HG02852 (cell line): Measurements from ENCODE around the gene PDIA3.
"Not testable (repeated sequence)": the region's sequence is repeated elsewhere in the genome, so short reads cannot be mapped to it uniquely, and the experiment has no call there.

Experiments
- ATAC-seq: cut with Tn5 transposase; IDR thresholded peaks from one replicate; pipeline ENCODE4 v1.9.1; 2021; ENCODE audit warnings: mild to moderate bottlenecking, moderate library complexity; ENCODE audit not compliant: unreplicated experiment

PDIA3 gene

DNA sequence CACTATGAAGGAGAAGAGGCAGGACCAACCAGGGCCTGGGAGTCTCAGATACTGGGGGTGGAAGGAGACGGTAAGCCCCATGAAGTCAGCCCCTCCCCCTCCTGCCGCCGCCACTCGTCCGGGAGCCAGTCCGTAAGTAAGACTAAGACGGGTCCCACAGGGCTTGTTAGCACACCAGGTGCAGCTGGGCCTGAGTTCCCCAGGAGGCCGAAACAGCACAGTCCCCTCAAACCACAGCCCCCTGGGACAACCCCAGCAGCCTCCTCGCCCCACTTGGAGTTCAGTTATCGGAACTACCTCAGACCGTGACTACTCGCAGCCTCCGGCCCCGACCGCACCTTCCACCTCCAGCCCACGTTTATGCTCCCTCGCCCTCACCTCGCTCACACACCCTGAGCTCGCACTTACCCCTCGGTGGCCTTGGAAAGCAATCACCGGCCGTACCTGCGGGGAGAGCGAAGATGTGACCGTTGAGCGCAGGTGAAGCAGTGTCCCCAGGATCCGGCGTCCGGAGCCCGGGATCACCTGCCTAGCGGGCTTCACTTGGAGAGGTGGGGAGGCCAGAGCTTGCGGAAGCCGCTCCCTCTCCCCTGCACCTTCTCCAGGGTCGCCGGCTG is 30.0 kb downstream of the PDIA3 start:
- peak; percentile 67 for ATAC-seq

DNA sequence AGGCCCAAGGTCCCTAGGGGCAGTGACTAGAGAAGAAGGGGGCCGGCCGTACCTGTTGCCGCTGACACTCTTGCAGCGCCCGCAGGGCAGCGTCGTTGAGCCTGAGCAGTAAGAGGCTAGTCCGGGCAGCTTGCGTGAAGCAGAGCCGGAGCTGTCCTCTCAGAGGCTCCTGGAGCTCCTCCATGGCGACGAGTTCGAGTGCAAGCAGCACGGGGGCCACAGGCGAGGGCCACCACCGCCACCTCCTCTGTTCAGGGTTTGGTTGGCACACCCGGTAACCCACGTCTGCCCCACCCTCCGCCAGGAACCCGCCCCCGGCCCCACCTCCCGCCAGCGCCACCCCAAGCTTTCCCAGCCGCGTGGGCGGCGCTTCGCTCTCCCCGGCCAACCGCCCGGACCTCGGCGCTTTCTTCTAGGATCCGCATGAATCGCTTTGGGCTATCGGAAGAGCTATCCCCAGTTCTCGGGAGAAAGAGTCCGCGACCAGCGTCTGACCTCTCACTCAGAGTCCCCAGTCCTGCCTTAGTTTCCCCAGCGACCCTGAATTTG is 30.6 kb downstream of the PDIA3 start, which contains the start of gene ELL3:
Gene ELL3 (minus strand): TSS at position 249 of the 549 bp plus-strand sequence. CDS start 65 bp downstream, at position 184.
- ATAC-seq, result peak; percentile 33

DNA sequence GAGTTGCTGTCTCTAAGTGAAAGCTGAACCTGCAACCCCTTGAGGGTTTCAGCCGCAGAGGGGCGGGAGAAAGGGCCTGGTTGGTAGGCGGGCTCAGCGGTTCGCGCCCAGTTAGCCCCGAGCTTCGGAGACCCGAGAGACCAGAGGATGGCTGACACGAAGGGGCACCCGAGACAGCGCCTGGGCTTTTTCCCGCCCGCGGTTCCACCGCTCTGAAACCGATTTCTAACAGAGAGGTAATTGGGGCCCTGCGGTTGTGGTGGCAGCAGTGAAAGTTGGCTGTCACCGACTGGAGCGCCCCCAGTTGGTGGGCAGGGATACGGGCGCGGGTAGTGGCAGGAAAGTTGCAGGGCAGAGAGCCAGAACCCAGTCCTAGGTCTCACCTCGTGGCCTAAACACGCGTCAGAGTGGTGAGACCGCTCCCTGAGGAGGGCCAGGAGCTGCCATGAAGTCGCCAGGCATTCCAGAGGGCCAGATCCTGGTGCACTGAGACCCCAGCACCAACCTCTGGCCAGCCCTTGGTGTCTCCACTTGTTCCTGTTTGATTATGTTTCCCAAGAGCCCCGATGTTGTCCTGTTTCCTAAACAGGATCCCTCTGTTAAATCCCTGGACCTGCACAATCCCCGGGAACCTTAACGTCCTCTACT is 31.2 kb downstream of the PDIA3 start:
- peak; percentile 61 for ATAC-seq

DNA sequence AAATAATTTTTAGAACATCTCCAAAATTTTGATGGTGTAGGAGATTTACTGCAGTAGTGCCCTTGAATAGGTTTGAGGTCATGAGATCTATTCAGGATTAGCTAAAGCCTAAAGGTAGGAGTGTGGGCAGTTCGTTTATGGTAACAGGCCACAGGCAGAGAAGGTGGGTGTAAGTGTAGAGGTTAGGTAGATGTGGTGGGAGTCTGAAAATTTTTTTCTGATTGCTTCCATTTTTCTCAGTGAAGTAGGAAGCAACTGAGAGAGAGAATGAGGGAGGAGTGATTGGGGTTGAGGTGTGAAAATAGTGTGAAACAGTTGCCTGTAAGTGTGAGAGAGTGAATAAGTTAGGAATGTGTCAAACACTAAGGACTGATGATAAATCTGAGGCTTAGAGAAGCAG is 32.8 kb downstream of the PDIA3 start:
- ATAC-seq, result no peak

DNA sequence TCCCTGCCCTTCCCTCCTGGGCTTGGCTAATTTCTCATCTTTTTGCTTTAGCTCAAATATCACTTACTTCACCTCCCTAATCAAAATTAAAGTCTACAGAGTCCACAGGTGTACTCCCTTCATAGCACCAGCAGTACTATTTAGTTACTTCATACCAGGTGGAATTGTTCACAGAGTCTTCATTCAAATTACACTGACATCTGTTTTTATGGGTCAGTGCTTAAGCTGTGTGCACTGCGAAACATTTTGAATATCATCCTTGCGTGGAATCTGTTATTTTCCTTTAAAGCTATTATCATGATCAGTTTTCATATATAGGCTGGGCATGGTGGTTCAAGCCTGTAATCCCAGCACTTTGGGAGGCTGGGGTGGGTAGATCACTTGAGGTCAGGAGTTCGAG is 43.2 kb downstream of the PDIA3 start:
- ATAC-seq, result no peak

DNA sequence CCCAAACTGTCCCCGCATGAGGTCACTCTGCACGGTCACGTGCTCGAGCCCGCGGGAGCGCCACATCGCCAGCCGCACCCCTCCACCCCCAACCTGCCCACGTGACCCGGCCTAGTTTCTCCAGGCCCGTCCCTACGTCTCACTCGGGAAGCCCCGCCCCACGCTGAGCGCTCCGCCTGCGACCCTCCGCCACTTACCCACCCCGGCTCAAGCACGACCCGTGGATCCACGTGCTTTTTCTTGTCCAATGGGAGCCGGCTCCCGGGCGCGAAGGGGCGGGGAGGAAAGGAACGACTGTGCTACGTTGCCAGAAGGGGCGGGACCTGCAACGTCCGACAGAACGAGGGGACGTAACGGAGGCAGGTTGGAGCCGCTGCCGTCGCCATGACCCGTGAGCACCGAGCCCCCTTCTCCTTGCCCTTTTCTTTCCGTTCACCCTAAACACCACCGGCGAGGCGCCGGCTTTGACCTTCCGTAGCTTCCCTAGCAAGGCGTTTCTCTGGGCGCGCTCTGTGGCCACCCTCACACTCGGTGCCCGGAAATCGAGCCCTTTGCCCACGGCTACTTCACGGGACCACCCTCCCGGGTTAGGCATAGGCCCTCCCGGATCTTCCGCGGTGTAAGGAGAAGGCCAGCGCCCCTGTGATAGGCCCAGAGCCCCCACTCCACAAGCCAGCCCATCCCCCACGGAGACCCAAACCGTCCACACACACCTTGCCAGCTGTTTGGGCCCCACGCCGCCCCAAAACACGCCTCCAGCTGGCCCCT is 45.9 kb downstream of the PDIA3 start, which contains the start of gene SERF2:
Gene SERF2 (plus strand): TSS at position 328 of the 768 bp plus-strand sequence. CDS start 57 bp downstream, at position 385.
- peak; percentile 89 for ATAC-seq

DNA sequence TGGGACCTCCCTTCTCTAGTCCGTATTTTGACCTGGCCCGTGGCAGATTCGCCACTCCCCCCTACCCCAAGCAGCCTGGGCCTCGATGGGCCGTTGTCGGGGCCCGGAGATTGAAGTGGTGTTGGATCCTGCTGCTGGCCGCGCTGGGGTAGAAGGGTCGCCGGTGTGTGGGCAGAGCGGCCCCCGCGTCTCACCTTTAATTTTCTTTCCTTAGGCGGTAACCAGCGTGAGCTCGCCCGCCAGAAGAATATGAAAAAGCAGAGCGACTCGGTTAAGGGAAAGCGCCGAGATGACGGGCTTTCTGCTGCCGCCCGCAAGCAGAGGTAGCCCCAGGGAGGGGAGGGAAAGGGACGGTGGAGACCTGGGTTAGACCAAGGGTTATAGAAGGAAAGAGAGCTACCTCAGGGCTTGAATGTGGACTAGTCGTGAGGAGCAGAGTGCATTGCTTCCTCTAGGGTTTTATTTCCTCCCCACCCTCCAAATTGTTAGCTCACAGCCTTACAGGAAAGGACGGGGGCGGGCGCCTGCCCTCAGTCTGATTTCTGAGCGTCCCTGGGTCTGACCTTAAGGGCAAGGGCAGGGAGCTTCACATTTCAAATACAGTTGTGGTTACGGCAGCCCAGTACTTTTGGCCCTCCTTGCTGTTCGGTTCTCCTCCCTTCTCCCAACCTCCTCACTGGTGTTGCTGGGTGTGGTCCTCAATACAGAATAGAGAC is 46.7 kb downstream of the PDIA3 start:
- no peak for ATAC-seq

DNA sequence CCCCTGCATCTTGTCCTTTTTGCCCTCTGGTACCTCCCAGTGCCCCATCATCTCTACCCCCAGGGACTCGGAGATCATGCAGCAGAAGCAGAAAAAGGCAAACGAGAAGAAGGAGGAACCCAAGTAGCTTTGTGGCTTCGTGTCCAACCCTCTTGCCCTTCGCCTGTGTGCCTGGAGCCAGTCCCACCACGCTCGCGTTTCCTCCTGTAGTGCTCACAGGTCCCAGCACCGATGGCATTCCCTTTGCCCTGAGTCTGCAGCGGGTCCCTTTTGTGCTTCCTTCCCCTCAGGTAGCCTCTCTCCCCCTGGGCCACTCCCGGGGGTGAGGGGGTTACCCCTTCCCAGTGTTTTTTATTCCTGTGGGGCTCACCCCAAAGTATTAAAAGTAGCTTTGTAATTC is 47.4 kb downstream of the PDIA3 start:
- ATAC-seq, result no peak

DNA sequence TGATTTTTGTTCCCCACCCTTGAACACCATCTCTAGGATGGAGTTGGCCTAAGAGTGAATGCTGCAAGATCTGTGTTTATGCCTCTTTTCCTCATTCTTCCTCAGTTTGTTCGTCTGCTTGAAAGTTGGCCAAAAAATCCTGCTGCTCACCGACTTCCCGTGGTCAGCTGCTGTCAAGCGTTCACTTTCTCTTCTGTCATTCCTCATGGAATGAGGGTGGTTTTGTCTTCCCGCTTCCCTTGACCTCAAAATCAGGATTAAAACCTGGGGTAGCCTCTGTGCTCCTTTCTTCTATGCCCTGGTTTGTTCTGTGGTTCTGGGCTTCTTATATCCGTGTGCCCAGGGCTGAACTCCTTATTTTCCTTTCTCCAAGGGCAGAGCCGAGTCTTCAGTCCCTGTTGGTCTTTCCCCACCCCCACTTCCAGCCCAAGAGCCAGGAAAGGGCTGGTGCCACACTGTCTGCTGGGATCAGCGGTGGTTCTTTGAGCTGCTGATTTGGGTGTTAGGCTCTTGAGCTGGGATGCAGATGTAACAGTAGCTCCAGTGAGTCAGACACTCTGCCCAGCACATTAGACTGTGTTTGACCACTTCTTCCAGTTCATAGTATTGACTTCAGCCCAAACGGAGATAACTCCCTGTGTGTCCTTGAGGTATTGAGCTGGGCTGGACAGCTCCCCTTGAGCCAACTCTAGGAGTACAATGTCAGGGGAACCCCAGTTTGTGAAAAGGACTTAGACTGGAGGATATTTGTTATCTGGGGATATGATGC is 48.2 kb downstream of the PDIA3 start:
- no peak for ATAC-seq

DNA sequence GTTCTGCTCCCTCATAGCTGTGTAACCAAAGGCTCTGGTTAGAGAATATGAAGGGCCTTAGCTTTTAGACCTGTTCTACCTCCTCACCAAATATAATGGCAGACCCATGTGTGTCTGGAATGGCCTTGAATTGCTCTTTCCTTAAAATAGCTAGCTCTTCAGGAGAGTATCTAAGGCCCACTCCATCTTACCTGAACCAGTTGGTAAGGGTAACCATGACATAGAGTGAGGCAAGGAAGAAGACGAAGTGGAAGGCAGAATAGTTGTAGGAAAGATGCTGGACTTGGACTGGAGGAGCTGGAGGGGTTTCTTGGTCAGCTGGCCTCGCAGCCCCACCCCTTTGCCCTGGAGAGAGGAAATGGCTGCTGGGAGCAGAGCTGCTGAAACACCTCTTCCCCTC is 49.0 kb downstream of the PDIA3 start:
- no peak for ATAC-seq

DNA sequence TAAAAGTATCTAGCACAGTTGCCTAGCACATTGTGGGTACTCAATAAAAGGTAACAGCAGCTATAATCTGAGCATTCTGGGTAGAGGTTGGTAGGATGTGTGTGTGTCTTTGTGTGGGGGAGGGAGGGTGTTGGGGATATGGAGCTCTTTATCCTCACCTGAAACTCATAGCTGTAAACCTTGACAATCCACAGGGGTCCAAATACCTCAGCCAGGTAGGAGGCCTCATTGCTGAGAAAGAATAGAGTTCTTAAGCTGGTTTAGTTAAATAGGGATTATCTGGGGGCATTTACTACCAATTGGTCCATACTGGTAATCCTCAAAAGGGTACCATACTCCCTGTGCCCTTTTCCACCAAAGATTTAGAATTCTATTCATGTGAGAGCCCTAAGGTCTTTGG is 49.8 kb downstream of the PDIA3 start:
- no peak for ATAC-seq

DNA sequence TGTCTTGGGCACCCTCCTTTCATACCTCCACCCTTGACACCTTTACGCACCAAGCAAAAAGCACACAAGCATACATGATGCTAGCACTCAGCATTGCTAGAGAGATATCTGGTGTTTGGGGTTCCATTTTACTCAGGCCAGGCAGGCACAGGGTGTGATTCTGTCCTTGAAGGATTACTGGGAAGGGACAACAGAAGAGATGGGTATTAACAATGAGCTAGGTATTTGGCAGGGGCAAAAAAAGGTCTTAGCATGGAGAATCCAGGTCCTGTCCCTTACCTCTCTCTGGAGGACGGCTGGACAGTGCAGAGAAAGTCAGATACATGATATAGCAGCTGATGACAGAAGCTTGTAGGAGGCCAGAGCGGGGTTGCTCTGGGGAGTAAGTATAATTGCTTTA is 50.3 kb downstream of the PDIA3 start:
- ATAC-seq, result no peak

DNA sequence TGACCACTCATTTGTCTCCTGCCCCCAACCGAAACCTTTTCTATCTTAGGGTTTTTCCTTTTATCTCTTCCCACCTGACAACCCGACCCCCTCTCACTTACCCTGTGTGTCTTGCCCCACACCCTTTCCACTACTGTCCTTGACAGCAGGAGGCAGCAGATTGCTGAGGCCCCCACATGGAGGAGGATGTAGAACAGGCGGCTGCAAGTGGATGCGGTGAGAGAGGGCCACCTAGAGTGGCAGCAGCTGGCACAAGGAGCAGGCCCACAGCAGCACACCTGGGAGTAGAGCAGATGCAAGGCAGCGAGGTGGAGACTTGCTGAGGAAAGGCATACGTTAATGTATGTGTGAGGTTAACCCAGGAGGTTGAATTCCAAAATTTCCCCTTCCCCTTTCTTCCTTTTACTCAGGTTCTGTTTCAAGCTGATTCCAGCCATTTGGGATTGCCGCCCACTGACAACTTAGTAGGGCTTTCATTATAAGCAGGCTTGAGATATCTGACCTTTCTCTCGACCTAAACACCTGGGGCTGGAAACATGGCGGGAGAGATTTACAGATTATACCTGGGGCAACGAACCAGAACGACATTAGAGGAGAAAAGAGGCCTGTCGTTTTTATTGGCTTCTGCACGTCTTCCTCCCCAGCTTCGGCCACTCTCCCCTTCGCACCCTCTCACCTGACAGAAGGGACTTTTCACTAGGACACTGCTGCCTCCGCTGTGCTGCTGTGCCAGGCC is 53.1 kb downstream of the PDIA3 start:
- no peak for ATAC-seq

DNA sequence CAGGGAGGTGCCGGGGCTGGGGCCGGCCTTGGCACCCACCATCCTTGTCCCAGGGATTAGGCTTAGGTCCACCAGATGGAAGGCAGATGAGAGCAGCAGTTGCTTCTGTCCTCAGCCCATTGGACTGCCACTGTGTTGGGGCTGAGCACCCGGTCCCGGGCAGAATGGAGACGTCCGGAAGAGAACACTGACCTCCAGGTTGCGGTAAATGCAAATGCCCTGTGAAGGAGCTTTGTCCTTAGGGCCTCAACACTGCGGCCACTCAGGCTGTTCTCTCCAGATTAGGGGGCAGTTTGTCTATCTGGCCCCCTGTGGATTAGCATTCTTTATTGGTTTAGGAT is 53.7 kb downstream of the PDIA3 start, which contains the start of gene SERINC4:
Gene SERINC4 (minus strand): TSS at position 276 of the 341 bp plus-strand sequence. CDS start 234 bp downstream, at position 42.
- ATAC-seq, result no peak

DNA sequence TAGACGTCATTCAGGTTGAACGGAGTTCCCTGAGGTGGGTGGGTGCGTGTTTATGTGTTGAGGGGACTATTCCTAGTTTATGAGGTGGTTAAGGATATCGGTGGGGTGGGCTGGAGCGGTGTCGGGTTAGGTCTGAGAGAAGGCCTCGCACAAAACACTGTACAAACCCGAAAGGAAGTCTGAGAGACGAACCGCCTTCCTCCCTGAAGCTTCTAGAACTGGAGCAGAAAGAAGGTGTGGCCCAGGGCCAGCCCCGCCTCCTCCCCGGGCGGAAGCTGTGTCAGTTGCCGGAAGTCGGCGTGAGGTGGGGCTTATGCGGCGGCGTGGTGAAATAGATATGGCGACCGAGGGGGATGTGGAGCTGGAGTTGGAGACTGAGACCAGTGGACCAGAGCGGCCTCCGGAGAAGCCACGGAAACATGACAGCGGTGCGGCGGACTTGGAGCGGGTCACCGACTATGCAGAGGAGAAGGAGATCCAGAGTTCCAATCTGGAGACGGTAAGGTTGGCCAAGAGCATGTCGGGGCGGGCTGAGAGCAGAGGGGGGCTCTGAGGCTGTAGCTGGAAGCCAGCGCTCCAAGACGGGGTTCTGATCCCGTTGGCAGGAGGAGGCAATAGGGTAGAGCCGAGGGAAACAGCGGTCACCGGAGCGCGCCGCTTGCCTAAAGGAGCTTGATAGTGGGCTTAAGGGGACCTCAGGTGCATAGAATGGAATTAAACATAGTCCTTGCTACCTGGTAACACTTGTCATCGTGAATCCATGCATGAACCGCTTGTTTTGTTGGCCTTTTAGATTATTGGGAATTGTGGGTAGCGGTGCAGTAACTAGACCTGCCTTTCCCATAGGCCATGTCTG is 54.3 kb downstream of the PDIA3 start, which contains the start of gene HYPK:
Gene HYPK (plus strand): TSS at position 314 of the 856 bp plus-strand sequence. CDS start 24 bp downstream, at position 338.
- peak; percentile 93 for ATAC-seq

DNA sequence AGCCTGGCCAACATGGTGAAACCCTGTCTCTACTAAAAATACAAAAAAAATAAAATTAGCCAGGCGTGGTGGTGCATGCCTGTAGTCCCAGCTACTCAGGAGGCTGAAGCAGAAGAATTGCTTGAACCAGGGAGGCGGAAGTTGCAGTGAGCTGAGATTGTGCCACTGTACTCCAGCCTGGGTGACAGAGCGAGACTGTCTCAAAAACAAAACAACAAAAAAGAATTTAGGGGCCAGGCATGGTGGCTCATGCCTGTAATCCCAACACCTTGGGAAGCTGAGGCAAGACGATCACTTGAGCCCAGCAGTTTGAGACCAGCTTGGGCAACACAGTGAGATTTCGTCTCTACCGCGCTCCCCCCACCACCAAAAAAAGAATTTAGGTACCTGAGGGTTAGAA is 56.4 kb downstream of the PDIA3 start:
- not testable (repeated sequence) for ATAC-seq

DNA sequence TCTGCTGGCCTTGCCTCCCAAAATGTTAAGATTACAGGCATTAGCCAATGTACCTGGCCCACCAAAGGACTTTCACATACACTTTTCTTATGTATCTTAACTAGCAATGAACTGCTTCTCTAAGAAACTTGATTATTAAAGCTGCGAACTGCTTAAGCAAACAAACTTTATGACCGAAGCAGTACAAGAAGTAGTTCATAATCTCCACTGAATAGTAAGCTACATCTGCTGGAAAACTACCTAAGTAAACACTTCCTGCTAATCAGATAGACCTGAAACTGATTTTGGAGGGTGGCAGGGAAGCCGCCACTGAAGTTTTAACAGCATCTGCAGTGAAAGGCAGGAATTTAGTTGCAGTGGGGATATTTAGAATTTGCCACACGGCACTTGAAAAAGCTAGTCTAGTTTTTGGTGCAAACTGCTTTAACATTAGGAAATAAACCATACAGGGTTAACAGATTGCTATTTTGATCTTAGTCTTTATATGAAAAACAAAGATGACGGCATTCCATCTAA is 62.3 kb downstream of the PDIA3 start:
- ATAC-seq, result no peak
